ENCODE results near the gene MRM3.

GRCh38 chr17:835263-835662 is 53.1 kb downstream of the MRM3 start:
- TF ChIP-seq EZH2 (IDR thresholded peaks at IDR 0.05; ENCODE audit: borderline replicate concordance, low read depth, low read length, severe bottlenecking) = no peak
- TF ChIP-seq CTCF (IDR thresholded peaks at IDR 0.05; ENCODE audit: extremely low read depth in 1 of 2, insufficient read depth in 1 of 2, low read depth in 1 of 2, low read length in 2 of 2) = no peak
- no peak for TF ChIP-seq FOS (IDR thresholded peaks at IDR 0.05; ENCODE audit: borderline replicate concordance, insufficient read depth, low read length)
- TF ChIP-seq POLR2A (IDR thresholded peaks at IDR 0.05; ENCODE audit: low read depth, low read length) = no peak
- no peak for TF ChIP-seq POLR2AphosphoS5 (IDR thresholded peaks at IDR 0.05; ENCODE audit: insufficient read depth, low read depth, low read length)
- TF ChIP-seq JUN (IDR thresholded peaks at IDR 0.05; ENCODE audit: borderline replicate concordance, insufficient read depth, insufficient read length, low read depth) = no peak
